HG03039 (cell line): ENCODE data around the gene MAJIN.

Experiments
- ATAC-seq: cut with Tn5 transposase; IDR thresholded peaks from one replicate; pipeline ENCODE4 v1.9.1; 2021; ENCODE audit warnings: mild to moderate bottlenecking, moderate library complexity; ENCODE audit not compliant: unreplicated experiment

MAJIN gene

GRCh38 chr11:64916040-64916774, 55.7 kb downstream of the MAJIN start:
- ATAC-seq, result no peak

- ATAC-seq, result no peak
Measured at GRCh38 chr11:64915376-64915887, 56.5 kb downstream of the MAJIN start.

GRCh38 chr11:64914123-64914522, 57.8 kb downstream of the MAJIN start:
- ATAC-seq, result no peak

GRCh38 chr11:64913171-64913727, 58.7 kb downstream of the MAJIN start:
- ATAC-seq, result no peak

- ATAC-seq, result no peak
Measured at GRCh38 chr11:64911689-64912088, 60.2 kb downstream of the MAJIN start.

GRCh38 chr11:64911142-64911541, 60.8 kb downstream of the MAJIN start:
- no peak for ATAC-seq

GRCh38 chr11:64910451-64911093, 61.3 kb downstream of the MAJIN start:
- ATAC-seq, result no peak

GRCh38 chr11:64909653-64910343, 62.1 kb downstream of the MAJIN start:
- no peak for ATAC-seq

- no peak for ATAC-seq
Measured at GRCh38 chr11:64908766-64909165, 63.1 kb downstream of the MAJIN start.

GRCh38 chr11:64906314-64906635, 65.6 kb downstream of the MAJIN start:
- ATAC-seq, result no peak

GRCh38 chr11:64905516-64906313, 66.2 kb downstream of the MAJIN start:
- no peak for ATAC-seq

GRCh38 chr11:64903291-64903833, 68.5 kb downstream of the MAJIN start:
- no peak for ATAC-seq

GRCh38 chr11:64902102-64902900, 69.6 kb downstream of the MAJIN start:
- no peak for ATAC-seq

GRCh38 chr11:64900774-64901173, 71.1 kb downstream of the MAJIN start:
- no peak for ATAC-seq

- no peak for ATAC-seq
Measured at GRCh38 chr11:64900263-64900678, 71.6 kb downstream of the MAJIN start.

- ATAC-seq, result no peak
Measured at GRCh38 chr11:64898541-64898940, 73.4 kb downstream of the MAJIN start.

GRCh38 chr11:64898076-64898445, 73.8 kb downstream of the MAJIN start:
- no peak for ATAC-seq

- no peak for ATAC-seq
Measured at GRCh38 chr11:64897381-64898075, 74.4 kb downstream of the MAJIN start.

- ATAC-seq, result no peak
Measured at GRCh38 chr11:64896448-64897022, 75.4 kb downstream of the MAJIN start.
